Superior temporal gyrus (tissue), 1 donor: ENCODE results near the gene WNT3A.

Experiments used
- DNase-seq: peaks from one replicate; pipeline ENCODE4 v3.0.0-alpha.2; 2016; ENCODE audit errors: extremely low spot score

WNT3A gene

DNA sequence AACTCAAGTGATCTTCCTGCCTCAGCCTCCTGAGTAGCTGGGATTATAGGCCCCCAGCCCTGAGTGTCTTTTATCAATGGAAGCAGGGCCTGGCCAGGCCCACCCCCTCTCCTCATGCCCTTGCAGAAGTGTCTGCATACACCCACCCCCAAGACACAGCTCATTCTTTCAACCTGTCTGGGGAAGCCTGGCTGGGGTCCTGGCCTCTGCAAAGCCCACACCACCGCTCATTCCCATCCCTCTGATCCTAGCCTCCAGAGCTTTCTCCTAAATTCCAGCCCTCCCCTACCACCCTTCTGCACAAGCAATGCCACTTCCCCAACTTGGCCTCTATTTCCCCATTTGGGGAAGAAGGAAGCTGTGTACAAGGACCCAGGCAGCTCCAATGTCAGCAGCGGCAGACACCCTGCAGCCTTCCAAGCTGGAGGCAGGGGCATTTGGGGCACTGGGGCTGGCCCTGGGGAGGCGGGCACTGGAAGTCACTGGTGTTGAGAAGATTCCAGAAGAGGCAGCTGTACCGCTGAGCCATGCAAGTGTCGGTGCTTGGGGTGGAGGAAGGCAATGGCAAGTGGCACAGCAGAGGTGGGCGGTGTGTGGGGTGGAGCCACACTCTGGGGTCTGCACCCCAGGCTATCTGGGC, 42.0 kb downstream of the WNT3A start:
- DNase-seq, result no peak

DNA sequence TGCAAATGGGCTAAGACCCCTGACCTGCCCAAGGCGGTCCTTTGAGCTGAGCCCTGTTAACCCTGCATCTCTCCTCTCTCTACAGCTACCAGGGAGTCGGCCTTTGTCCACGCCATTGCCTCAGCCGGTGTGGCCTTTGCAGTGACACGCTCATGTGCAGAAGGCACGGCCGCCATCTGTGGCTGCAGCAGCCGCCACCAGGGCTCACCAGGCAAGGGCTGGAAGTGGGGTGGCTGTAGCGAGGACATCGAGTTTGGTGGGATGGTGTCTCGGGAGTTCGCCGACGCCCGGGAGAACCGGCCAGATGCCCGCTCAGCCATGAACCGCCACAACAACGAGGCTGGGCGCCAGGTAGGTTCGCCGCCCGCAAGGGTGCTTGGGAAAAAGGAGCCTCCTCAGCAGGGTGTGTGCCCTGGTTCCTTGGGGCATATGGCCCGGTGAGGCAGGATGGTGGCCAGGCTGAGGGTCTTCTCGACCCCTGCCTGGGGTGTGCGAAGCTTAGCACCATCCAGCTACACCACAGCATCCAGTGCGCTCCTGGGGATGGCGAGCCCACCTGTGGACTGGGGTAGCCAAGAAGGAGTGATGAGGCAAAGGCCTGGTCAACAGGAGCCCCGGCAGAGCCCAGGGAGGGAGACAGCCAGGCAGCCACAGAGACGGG, 43.9 kb downstream of the WNT3A start:
- no peak for DNase-seq

DNA sequence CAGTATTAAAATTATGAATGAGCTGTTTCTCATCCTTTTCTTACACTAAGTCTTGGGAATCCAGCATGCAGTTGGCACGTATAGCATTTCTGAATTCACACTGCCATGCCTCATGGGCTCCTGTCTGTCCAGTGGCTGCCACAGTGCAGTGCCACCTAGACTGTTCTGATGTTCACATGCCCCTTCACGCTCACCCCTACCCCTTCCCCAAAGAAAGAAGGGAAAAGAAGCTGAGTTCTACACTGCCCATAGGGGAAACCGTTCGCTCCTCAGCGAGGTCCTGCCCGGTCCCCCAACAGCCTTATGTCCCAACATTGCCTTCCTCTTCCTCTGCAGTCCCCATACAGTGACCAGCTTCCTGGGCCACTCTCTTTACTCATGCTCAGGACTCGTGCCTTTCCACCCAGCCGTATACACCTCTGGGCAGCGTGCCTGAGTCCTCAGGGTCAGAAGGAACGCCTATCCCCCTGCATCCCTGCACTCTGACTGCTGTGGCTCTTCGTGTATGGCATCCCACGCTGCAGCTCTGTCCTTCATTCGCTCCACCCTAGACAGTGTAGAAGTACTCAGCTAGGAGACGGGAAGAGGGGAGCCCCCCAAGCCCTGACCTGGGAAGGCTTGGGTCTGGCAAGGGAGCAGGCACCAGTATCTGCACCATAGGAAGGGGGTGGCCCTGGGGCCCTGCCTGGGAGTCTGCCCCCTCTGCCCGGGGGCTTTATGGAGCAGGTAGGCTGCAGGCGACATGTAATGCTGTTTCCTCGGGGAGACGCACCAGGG, 51.6 kb downstream of the WNT3A start:
- DNase-seq, result no peak

DNA sequence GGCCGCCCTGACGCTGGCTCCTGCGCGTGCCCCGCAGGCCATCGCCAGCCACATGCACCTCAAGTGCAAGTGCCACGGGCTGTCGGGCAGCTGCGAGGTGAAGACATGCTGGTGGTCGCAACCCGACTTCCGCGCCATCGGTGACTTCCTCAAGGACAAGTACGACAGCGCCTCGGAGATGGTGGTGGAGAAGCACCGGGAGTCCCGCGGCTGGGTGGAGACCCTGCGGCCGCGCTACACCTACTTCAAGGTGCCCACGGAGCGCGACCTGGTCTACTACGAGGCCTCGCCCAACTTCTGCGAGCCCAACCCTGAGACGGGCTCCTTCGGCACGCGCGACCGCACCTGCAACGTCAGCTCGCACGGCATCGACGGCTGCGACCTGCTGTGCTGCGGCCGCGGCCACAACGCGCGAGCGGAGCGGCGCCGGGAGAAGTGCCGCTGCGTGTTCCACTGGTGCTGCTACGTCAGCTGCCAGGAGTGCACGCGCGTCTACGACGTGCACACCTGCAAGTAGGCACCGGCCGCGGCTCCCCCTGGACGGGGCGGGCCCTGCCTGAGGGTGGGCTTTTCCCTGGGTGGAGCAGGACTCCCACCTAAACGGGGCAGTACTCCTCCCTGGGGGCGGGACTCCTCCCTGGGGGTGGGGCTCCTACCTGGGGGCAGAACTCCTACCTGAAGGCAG, 52.3 kb downstream of the WNT3A start:
- no peak for DNase-seq

DNA sequence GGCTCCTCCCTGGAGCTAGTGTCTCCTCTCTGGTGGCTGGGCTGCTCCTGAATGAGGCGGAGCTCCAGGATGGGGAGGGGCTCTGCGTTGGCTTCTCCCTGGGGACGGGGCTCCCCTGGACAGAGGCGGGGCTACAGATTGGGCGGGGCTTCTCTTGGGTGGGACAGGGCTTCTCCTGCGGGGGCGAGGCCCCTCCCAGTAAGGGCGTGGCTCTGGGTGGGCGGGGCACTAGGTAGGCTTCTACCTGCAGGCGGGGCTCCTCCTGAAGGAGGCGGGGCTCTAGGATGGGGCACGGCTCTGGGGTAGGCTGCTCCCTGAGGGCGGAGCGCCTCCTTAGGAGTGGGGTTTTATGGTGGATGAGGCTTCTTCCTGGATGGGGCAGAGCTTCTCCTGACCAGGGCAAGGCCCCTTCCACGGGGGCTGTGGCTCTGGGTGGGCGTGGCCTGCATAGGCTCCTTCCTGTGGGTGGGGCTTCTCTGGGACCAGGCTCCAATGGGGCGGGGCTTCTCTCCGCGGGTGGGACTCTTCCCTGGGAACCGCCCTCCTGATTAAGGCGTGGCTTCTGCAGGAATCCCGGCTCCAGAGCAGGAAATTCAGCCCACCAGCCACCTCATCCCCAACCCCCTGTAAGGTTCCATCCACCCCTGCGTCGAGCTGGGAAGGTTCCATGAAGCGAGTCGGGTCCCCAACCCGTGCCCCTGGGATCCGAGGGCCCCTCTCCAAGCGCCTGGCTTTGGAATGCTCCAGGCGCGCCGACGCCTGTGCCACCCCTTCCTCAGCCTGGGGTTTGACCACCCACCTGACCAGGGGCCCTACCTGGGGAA, 53.0 kb downstream of the WNT3A start:
- no peak for DNase-seq

GRCh38 chr1:228060458-228061190, 53.8 kb downstream of the WNT3A start:
- no peak for DNase-seq

GRCh38 chr1:228061411-228062084, 54.8 kb downstream of the WNT3A start:
- DNase-seq, result no peak

GRCh38 chr1:228062085-228062791, 55.4 kb downstream of the WNT3A start:
- no peak for DNase-seq

DNA sequence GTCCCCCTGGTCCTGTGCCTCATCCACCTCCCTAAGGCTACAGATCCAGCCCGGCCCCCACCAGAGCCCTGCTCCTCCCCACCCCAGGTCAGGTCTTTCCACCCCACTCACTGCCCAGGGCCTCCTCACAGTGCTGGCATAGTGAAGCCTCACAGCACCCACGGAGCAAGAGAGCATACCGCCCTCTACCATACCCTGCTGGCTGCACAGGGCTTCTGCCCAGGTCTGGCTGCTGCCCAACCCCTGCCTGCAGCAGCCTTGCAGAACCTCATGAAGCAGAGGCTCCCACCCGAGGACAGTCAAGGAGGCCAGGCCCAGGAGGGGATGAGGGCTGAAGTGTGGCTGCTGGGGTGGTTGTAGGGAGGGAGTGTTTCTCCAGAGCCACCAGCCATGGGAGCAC, 56.0 kb downstream of the WNT3A start:
- no peak for DNase-seq

DNA sequence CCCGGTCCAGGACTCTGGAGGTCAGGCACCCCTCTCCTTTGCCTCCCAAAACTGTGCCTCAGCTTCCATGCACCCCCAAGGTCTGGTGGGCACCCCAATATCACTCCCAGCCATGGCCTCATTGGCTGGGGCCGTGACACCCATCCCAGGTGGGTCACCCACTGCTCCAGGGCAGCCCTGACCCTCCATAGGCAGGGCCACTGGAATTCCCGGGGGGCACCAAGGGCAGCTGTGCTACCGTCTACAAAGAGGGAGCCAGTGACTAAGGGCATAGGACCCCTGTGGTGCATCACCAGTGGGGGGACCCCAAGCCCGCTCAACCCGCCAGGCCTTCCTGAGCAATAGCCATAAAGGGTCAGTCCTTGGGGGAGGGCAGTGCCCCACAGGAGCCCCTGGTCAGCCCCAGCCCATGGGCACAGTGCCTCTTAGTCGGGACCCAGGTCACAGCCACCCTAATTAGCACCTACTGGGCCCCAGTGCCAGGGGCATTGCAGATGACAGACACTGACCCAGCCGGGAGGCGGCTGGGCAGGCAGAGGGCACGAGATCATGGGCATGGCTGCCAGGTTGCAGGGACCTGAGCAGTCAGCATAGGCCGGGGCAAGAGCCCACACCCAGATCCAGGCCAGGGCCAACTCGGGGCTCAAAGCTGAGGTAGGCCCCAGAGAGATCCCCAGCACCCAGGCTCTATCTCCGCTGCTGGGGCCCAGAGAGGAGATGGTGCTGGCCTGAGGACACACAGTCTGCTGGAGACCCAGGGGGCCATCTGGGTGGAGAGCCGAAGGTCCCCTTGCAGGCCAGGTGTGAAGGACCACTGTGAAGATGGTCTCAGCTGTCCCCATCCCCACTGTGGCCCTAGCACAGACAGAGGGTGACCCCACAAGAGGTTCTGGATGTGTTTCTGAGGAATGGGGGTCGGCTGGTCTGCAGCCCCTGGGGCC, 56.7 kb downstream of the WNT3A start:
- no peak for DNase-seq

DNA sequence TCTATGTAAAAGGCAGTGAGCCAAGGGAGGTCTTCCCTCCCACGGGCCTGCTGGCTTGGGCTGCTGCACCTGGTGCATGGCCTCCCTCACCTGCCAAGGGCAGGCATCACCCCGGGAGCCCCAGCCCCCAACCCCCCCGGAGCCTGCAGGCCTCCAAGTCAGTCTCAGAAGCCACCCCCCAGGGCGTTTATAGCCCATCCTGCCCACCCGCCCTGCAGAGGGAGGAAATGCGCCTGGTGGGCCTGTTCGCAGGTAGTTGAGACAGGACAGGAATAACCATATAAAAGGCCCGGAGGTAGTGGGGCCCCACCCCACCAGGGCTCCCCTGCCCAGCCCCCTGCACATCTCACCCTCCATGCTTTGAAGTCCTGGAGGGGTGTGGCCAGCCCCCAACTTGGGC, 57.5 kb downstream of the WNT3A start:
- DNase-seq, result no peak

DNA sequence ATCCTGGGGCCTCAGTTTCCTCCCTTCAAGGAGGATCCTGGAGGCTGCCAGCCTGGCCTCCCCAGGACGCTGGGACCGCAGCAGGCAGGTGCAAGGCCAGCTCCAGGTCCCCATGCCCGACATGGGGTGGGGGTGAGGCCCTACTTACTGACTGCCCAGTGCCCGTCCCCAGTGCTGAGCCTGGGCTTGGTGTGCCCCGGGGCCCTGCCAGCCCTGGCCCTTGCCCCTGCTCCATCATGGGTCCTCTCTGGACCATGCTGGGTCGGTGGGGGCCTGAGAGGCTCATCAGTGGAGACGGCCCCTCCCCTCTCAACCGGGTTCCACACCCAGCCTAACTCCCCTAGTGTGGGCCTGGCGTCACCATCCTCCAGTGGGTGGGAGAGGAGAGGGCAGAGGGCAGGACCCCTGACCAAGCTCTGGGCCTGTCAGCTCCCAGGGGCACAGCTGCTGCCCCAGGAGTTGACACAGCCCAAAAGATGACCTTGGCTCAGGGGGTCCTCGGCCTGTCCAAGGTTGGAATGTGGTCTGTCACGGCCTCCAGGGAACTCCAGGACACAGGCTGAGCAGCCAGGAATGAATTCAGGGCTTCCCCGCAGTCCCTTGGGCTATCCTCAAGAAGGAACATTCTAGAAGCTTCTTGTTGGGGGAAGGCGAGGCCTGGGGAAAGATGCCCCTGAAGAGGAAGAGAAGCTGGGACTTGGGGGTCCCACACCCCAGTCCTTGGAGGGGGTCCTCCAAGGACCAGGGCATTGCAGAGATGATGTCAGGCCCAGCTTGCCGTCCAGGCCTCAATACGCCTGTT, 58.1 kb downstream of the WNT3A start:
- DNase-seq, result no peak

DNA sequence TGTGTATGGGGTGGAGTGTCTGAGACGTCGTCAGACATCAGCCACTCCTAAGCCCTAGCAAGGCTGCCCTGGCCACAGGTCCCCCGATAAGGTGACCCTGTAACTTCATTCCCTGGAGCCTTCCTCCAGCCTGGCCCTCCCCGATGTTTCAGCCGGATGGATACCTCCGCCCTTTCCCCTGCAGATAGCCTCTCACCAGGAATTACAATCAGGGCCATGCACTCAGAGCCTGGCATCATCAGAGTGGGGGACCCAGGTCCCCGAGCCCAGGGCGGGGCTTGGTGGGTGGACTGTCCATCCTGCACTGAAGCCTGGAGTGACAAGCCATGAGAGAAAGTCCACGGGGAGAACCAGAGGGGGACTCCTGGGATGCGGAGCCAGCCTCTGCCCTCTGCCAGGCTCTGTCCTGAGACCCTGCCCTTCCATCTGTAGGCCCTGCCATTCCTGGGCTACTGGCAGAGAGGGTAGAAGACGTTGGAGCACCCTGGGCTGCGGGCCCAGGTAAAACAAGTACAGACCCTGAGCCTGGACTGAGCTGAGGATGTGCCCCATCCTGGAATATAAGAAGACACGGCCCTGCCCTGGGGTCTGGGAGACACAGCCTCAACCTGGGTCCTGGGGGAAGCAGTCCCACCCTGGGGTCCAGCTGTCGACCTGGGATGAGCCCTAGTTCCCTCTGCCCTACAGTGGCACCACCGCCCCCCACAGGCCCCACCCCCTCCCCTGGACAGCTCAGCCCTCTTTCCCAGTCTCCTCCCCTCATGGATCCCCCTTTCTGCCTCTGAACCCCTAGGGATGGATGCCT, 58.9 kb downstream of the WNT3A start:
- no peak for DNase-seq

DNA sequence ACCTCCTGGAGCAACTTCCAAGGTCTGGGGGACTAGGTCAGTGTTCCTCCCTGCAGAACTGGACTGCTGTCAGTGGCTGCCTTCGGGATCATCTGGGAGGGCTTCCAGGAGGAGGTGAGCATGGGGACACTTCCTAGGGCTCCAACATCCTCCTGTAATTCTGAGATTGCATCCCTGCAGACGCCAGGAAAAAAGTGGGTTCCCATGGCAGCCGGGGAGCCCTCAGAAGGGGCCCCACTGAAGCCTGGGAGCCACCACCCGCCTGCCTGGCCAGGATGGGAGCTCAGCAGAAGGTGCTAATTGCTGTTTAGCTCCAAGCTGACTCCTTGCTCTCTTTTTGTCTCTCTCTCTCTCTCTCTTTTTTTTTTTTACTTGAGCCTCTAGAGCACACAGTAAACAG, 59.6 kb downstream of the WNT3A start:
- DNase-seq, result no peak

- DNase-seq, result no peak
Observed at GRCh38 chr1:228066891-228067654, 60.3 kb downstream of the WNT3A start.

DNA sequence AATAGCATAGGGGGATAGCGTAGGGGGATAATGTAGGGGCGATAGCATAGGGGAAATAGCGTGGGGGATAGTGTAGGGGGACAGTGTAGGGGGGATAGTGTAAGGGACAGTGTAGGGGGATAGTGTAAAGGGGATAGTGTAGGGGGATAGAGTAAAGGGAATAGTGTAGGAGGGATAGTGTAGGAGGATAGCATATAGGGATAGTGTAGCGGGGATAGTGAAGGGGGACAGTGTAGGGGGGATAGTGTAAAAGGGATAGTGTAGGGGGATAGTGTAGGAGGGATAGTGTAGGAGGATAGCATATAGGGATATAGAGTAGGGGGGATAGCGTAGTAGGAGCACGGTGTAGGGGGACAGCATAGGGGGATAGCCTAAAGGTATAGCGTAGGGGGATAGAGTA, 61.6 kb downstream of the WNT3A start:
- DNase-seq, result no peak
